ENCODE data around the gene C16orf86.
"Not testable (repeated sequence)": the region's sequence is repeated elsewhere in the genome, so short reads cannot be mapped to it uniquely, and the experiment has no call there.

C16orf86 gene

GRCh38 chr16:67668495-67669157, 2.0 kb downstream of the C16orf86 start:
- no peak for DNase-seq

GRCh38 chr16:67669499-67670101, 3.0 kb downstream of the C16orf86 start:
- no peak for DNase-seq

- no peak for DNase-seq
Observed at GRCh38 chr16:67672306-67672705, 5.7 kb downstream of the C16orf86 start.

GRCh38 chr16:67672739-67673662, 6.4 kb downstream of the C16orf86 start:
- peak; percentile 2 for DNase-seq

GRCh38 chr16:67673712-67674580, 7.3 kb downstream of the C16orf86 start:
- no peak for DNase-seq

GRCh38 chr16:67674851-67675578, 8.4 kb downstream of the C16orf86 start:
- no peak for DNase-seq

GRCh38 chr16:67675579-67675935, 8.9 kb downstream of the C16orf86 start:
- DNase-seq, result no peak

- DNase-seq, result no peak
Observed at GRCh38 chr16:67675999-67676398, 9.4 kb downstream of the C16orf86 start.

GRCh38 chr16:67676516-67676915, 9.9 kb downstream of the C16orf86 start:
- DNase-seq, result no peak

- no peak for DNase-seq
Observed at GRCh38 chr16:67676939-67677338, 10.3 kb downstream of the C16orf86 start.

GRCh38 chr16:67677712-67678111, 11.1 kb downstream of the C16orf86 start:
- no peak for DNase-seq

GRCh38 chr16:67678354-67679023, 11.9 kb downstream of the C16orf86 start:
- DNase-seq, result no peak

- DNase-seq, result no peak
Observed at GRCh38 chr16:67679935-67680897, 13.6 kb downstream of the C16orf86 start.

GRCh38 chr16:67683767-67684166, 17.2 kb downstream of the C16orf86 start:
- no peak for DNase-seq

- no peak for DNase-seq
Observed at GRCh38 chr16:67685388-67686112, 18.9 kb downstream of the C16orf86 start.

GRCh38 chr16:67693517-67694285, 27.1 kb downstream of the C16orf86 start:
- DNase-seq, result not testable (repeated sequence)

GRCh38 chr16:67694611-67695010, 28.0 kb downstream of the C16orf86 start:
- no peak for DNase-seq

- DNase-seq, result no peak
Observed at GRCh38 chr16:67697422-67698185, 31.0 kb downstream of the C16orf86 start.
